ENCODE results near the gene NBEA. TPM values are rescaled to one million over a fixed set of nuclear protein-coding genes. Genes with fewer than 3 reads are reported as not detected.

Gene NBEA
- total RNA-seq, 1 experiment from 2014 or later = 3.3 TPM

DNA sequence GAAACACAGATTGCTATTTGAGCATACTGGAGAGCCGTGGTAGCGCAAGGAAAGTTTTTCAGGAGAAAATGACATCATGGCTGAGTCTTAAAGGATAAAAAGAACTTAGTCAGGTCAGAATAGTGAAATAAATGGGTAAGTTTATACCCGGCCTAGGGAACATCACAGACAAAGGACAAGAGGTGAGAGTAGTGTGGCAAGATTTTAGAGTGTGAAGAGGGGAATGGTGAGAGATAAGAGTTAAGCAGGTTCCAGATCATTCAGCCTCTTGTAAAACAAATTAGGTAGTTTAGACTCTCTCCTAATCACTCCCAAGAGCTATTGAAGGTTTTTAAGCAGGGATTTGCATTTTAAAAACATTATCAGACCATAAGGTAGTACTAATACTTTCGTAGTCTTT lies 650.4 kb downstream of the NBEA start:
- intact Hi-C loops (cut with micrococcal nuclease) = no loop called here
- no peaks in the 10 kb centered on the region for H3K36me3 Mint-ChIP-seq (ENCODE audit: insufficient read depth, unreplicated experiment)
- ChIA-PET CTCF (no interaction called here), POLR2A (no interaction called here)
- no peaks in the 10 kb centered on the region for H3K4me1 Mint-ChIP-seq (ENCODE audit: insufficient read depth, unreplicated experiment)
- BruUV-seq (replicated peaks) = no TSS peak
- peaks cover 7% of the 10 kb centered on the region for H3K9me3 Mint-ChIP-seq (ENCODE audit: unreplicated experiment)
- H3K27me3 Mint-ChIP-seq (ENCODE audit: insufficient read depth, unreplicated experiment) = no peaks in the 10 kb centered on the region
- H3K4me3 Mint-ChIP-seq (ENCODE audit: unreplicated experiment) = no peak overlapping the region
- H3K27ac Mint-ChIP-seq (ENCODE audit: low read depth, unreplicated experiment) = no peak overlapping the region
- TF ChIP-seq, protein P1, sequence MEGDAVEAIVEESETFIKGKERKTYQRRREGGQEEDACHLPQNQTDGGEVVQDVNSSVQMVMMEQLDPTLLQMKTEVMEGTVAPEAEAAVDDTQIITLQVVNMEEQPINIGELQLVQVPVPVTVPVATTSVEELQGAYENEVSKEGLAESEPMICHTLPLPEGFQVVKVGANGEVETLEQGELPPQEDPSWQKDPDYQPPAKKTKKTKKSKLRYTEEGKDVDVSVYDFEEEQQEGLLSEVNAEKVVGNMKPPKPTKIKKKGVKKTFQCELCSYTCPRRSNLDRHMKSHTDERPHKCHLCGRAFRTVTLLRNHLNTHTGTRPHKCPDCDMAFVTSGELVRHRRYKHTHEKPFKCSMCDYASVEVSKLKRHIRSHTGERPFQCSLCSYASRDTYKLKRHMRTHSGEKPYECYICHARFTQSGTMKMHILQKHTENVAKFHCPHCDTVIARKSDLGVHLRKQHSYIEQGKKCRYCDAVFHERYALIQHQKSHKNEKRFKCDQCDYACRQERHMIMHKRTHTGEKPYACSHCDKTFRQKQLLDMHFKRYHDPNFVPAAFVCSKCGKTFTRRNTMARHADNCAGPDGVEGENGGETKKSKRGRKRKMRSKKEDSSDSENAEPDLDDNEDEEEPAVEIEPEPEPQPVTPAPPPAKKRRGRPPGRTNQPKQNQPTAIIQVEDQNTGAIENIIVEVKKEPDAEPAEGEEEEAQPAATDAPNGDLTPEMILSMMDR (IDR thresholded peaks at IDR 0.05; ENCODE audit: unreplicated experiment) = no peak
- no peak for DNase-seq (ENCODE audit: unreplicated experiment)

DNA sequence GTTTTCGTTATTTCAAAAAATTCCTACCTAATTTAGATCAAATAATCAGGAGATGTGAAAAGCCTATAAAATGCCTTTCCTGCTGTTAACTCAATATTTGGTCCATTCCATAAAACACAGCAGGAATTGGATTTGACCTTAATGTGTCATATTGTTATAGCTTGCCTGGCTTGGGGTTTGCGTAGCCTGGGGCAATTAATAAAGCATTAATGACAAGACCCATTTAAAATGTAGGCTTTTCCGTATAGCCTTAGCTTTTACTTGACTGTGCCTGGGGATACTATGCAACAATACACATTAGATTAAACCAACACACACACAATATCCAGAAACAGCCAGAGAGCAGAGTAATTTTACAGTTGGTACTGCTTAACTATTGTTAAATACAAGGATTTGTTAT lies 651.6 kb downstream of the NBEA start:
- H3K27me3 Mint-ChIP-seq (ENCODE audit: insufficient read depth, unreplicated experiment) = no peaks in the 10 kb centered on the region
- H3K27ac Mint-ChIP-seq (ENCODE audit: low read depth, unreplicated experiment) = no peak overlapping the region
- H3K4me1 Mint-ChIP-seq (ENCODE audit: insufficient read depth, unreplicated experiment) = no peaks in the 10 kb centered on the region
- ChIA-PET POLR2A (no interaction called here), CTCF (no interaction called here)
- no peak for DNase-seq (ENCODE audit: unreplicated experiment)
- intact Hi-C loops (cut with micrococcal nuclease) = no loop called here
- H3K9me3 Mint-ChIP-seq (ENCODE audit: unreplicated experiment) = peaks cover 7% of the 10 kb centered on the region
- H3K4me3 Mint-ChIP-seq (ENCODE audit: unreplicated experiment) = no peak overlapping the region
- BruUV-seq (replicated peaks) = no TSS peak
- TF ChIP-seq, protein P1 (IDR thresholded peaks at IDR 0.05; ENCODE audit: unreplicated experiment) = no peak
- no peaks in the 10 kb centered on the region for H3K36me3 Mint-ChIP-seq (ENCODE audit: insufficient read depth, unreplicated experiment)

DNA sequence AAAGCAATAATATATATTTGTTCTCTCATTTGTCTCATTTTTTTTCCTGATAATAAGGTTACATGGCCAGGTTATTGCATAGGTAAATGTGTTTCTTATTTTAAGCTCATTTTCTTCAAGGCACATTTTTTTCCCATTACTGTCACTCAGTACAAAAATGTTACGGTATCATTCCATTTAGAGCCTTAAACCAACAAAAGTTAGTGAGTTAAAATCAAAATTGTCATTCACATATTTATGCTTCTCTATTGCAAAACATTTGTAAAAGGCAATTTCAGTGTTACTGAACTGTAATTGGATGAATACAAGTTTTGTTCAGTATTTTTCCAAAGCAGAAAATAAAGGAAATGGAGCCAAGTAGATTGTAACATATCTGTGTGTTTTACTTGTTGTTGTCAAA lies 652.0 kb downstream of the NBEA start:
- H3K36me3 Mint-ChIP-seq (ENCODE audit: insufficient read depth, unreplicated experiment) = no peaks in the 10 kb centered on the region
- peaks cover 3% of the 10 kb centered on the region for H3K4me1 Mint-ChIP-seq (ENCODE audit: insufficient read depth, unreplicated experiment)
- TF ChIP-seq, protein P1 (IDR thresholded peaks at IDR 0.05; ENCODE audit: unreplicated experiment) = no peak
- no peaks in the 10 kb centered on the region for H3K27me3 Mint-ChIP-seq (ENCODE audit: insufficient read depth, unreplicated experiment)
- POLR2A ChIA-PET = no interaction called here
- no peak overlapping the region for H3K4me3 Mint-ChIP-seq (ENCODE audit: unreplicated experiment)
- peaks cover 7% of the 10 kb centered on the region for H3K9me3 Mint-ChIP-seq (ENCODE audit: unreplicated experiment)
- no TSS peak for BruUV-seq (replicated peaks)
- intact Hi-C loops (cut with micrococcal nuclease) = no loop called here
- CTCF ChIA-PET = no interaction called here
- no peak for DNase-seq (ENCODE audit: unreplicated experiment)
- no peak overlapping the region for H3K27ac Mint-ChIP-seq (ENCODE audit: low read depth, unreplicated experiment)

DNA sequence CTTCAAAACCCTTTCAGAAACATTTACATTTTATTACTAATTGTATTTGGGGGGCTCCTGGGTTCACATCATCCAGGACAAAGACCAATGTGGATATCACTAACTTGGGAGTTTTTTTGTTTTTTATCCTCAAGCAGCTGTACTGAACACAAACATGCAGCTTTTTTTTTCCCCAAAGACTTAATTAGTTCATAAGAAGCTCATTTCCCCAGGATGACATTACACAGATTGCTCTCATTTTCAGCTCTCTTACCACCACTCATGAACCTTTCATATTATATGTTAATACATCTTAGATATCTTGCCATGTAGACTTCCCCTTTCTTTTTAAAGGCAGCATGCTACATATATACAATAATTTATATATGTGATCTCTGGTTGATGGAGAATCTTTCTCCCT lies 653.1 kb downstream of the NBEA start:
- Mint-ChIP-seq H3K4me1 (ENCODE audit: insufficient read depth, unreplicated experiment) (peaks cover 8% of the 10 kb centered on the region), H3K4me3 (ENCODE audit: unreplicated experiment) (no peak overlapping the region), H3K27ac (ENCODE audit: low read depth, unreplicated experiment) (no peak overlapping the region), H3K9me3 (ENCODE audit: unreplicated experiment) (no peaks in the 10 kb centered on the region), H3K36me3 (ENCODE audit: insufficient read depth, unreplicated experiment) (no peaks in the 10 kb centered on the region), H3K27me3 (ENCODE audit: insufficient read depth, unreplicated experiment) (no peaks in the 10 kb centered on the region)
- DNase-seq (ENCODE audit: unreplicated experiment) = no peak
- TF ChIP-seq, protein P1 (IDR thresholded peaks at IDR 0.05; ENCODE audit: unreplicated experiment) = no peak
- POLR2A ChIA-PET = no interaction called here
- no TSS peak for BruUV-seq (replicated peaks)
- CTCF ChIA-PET = no interaction called here
- intact Hi-C loops (cut with micrococcal nuclease) = no loop called here

Measured in MCF 10A (cell line).